Endometrial microvascular endothelial cells (primary cell): ENCODE results near the gene SLC47A1. TPM values are rescaled to one million over a fixed set of nuclear protein-coding genes. Genes with fewer than 3 reads are reported as not detected.
"Not testable (repeated sequence)": the region's sequence is repeated elsewhere in the genome, so short reads cannot be mapped to it uniquely, and the experiment has no call there.

Experiments used
- in situ Hi-C: cut with HindIII; loops from 2 replicates; pipeline ENCODE4 v1.10.0; 2017; ENCODE audit warnings: low sequenced_read_pairs, low pct_unique_long_range_greater_than_20kb; ENCODE audit errors: inconsistent ontology term
- total RNA-seq: library from RNA; depleted of rRNA; stranded (reverse); fragments of >200 nt; gene quantifications from one replicate; pipeline ENCODE4 v1.2.3, GENCODE V29; 2015; ENCODE audit errors: inconsistent ontology term

The SLC47A1 gene, protein sequence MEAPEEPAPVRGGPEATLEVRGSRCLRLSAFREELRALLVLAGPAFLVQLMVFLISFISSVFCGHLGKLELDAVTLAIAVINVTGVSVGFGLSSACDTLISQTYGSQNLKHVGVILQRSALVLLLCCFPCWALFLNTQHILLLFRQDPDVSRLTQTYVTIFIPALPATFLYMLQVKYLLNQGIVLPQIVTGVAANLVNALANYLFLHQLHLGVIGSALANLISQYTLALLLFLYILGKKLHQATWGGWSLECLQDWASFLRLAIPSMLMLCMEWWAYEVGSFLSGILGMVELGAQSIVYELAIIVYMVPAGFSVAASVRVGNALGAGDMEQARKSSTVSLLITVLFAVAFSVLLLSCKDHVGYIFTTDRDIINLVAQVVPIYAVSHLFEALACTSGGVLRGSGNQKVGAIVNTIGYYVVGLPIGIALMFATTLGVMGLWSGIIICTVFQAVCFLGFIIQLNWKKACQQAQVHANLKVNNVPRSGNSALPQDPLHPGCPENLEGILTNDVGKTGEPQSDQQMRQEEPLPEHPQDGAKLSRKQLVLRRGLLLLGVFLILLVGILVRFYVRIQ
- 1.7 TPM for total RNA-seq

DNA sequence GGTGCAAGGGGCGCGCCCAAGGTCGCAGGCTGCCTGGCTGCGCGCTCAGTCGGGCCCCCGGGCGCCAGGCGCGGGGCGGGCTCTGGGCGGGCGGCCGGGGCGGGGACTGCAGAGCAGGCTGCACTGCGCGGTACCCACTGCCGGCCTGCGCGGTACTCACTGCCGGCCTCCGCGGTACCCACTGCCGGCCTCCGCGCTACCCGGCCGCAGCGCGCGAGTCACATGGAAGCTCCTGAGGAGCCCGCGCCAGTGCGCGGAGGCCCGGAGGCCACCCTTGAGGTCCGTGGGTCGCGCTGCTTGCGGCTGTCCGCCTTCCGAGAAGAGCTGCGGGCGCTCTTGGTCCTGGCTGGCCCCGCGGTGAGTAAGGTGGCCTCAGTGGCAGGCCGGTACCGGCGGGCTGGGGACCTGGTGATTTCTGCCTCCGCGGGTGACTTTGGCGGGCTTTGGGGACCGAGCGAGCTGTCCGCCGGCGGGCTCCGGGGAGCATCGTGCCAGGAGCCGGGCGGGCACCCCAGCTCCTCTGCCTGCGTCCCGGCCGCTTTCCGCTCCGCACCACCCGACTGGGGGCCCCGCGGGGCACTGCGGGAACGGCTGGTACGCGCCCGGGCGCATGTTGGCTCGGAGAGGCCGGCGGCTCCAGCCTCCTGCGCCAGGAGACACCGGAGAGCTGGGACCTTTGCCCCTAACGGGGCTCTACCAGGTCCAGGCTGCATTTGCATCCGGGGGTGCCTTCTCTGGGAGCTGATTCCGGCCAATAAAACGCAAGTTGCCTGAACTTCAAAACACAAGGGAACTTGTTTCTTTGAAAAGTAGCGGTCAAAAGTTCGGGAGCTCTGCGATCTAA, at the start of gene SLC47A1:
SLC47A1 (plus strand) TSS at position 137 of the 844 bp plus-strand sequence; CDS start at position 223, 86 bp downstream.
- in situ Hi-C loops, result no loop called here

DNA sequence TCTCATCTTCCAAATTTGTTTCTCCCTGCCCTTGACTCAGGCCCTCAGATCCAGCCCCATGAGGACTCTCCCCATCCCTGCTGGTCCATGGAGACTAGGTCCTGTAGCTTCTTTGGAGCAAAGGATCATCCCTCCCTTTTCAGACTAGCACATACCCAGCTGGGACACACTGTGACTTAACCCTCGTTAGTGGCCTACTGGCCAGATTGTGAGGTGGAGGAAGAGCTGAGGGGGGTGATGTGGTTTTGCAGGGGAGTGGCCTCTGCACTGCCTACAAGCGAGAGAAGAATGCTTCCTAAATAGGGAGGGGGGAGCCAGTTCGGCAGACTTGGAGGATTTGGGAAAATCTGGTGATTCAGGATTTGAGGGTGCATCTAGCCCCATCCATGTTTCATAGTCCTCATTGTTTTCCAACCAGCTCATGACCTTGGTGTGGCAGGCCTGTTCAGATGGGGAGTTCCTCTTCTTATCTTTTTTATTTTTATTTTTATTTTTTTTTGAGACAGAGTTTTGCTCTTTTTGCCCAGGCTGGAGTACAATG, 47.8 kb upstream of the SLC47A1 start:
- in situ Hi-C loops, result no loop called here

DNA sequence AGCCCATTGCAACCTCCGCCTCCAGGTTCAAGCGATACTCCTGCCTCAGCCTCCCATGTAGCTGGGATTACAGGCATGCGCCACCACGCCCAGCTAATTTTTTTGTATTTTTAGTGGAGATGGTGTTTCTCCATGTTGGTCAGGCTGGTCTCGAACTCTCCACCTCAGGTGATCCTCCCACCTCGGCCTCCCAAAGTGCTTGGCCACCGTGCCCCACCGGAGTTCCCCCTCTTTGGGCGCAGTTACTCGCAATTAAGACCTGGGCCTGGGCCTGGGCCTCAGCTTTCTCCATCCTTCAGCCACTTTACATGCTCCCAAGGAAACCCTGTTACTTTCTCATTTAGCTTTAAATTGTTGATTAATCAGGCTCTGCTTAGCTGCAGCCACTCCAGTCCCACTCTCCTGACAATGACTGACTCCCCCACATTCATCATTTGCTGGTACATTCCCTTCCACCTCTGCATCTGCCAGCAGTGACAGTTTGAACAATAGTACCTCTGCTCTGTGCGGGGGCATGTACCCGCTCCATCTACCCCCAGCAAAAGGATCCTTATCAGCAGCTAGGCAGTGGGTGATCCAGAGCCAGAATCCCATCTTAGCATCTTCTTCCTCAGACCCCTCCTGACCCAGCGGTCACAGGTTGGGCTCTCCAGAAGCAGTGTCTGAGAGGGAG, 47.2 kb upstream of the SLC47A1 start:
- in situ Hi-C loops, result no loop called here

DNA sequence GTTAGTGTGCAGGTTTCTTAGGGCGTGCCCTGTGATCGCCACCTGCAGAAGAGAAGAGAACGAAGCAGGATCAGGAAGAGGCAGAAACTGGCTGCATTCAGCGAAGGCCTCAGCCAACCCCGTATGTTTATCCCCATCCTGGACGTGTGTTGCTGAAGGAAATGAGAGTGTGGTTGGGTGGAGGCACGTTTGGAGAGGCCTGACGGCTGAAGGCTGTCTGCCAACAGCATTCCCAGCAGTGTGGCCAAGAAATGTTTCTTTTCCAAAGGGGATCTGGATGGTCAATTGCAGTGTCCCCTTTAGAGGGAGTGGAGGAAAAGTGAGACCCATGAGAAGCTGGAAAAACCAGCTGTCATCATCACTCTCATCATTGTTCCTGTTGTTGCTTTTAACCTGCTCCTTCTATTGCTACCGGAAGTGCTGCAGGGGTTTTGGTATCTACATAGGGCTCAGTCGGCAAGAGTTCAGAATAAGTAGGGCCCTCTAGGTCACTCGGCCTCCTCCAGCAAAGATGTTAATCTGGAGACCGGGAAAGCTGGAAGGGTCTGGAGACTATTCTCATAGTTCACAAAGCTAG, 46.5 kb upstream of the SLC47A1 start:
- in situ Hi-C loops, result no loop called here

DNA sequence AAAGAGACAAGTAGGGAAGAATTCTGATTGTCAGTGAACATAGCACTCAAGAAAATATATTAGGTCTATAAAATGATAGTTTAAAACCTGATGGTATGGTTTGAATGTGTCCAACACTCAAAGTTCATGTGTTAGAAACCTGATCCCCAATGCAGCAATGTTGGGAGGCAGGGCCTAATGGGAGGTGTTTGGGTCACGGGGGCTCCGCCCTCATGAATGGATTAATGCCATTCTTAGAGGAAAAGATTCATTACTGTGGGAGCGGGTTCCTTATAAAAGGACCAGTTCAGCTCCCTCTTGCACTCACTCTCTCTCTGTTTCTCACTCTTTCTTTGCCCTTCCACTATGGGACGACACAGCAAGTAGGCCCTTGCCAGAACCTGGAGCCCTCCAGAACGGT, 41.5 kb upstream of the SLC47A1 start:
- in situ Hi-C loops, result no loop called here

DNA sequence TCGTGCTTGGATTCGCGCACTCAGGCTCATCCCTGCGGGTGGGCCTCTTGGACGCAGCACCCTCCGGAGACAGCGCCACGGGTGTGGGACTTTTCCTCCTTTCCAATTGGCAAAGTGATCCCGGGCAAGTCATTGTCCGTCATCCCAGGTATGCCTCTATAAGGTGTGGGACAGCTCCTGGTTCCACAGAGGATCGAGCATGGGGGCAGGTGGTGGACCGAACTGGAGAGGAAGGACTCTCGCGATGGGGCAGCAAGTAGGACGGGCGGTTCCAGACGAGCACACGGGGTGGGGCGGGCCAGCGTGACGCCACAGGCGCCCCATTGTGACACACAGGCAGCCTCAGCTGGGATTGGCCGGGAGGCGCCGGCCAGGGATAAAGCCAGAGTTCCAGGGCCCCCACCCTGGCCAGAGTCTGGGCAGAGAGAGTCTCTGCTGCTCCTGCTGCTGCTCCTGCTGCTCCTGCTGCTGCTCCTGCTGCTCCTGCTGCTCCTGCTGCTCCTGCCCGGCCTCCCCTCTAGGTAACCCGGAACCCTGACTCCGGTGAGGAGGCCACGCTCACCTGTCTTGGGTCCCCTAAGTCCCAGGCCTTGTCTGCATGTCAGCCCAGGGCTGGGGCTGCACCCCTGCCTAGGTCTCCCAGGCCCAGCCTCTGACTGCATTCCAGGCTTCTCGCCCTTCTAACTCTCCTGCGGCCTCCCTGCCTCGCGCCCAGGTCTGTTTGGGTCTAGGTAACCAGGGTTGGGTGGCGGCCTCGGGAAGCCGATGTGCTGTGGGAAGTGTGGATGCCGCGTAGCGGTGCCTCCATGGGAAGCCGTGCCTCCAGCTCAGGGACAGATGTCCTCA, 38.5 kb upstream of the SLC47A1 start:
- in situ Hi-C loops, result no loop called here

DNA sequence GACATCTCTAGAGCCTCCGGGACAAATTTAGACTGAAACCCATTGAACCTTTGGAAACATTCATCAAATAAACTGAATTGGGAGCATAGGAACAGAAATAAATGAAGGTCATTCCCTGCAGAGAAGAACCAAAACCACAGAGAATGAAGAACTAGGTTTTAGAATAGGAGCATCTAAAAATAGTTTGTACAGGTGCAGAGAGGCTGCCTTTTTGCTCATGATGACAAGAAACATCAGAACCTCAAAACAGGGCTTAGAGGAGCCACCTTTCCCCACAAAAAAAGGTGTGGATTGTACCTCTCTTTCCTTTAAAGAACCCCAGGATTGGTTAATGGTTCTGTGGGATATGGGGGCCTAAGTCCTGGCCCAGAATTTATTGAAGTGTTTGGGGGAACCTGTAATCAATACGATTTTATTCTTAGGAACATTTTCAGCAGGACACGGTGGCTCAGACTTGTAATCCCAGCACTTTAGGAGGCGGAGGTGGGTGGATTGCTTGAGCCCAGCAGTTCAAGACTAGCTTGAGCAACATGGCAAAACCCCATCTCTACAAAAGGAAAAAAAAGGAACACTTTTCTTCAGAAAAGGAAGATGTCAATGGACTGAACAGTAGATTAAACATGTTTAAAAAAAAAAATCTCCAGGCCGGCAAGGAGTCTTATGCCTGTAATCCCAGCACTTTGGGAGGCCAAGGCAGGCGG, 37.7 kb upstream of the SLC47A1 start:
- in situ Hi-C loops, result no loop called here

DNA sequence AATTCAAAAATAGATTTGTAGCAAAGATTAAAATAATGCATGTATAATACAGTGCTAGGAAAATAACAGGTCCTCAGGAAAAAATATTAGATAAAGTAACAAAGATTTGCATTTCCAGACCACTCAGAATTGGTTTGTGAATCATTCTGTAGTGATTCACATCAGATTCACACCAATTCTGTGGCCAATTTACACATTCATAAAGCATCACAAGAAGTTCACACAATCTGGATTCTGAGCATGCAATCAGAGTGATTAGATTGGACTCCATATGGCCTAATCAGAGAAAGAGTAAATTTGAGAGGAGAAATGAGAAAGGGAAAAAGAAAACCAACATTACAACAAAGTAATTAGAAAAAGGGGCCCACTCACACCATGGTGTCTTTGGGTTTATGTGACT, 36.0 kb upstream of the SLC47A1 start:
- in situ Hi-C loops, result no loop called here

DNA sequence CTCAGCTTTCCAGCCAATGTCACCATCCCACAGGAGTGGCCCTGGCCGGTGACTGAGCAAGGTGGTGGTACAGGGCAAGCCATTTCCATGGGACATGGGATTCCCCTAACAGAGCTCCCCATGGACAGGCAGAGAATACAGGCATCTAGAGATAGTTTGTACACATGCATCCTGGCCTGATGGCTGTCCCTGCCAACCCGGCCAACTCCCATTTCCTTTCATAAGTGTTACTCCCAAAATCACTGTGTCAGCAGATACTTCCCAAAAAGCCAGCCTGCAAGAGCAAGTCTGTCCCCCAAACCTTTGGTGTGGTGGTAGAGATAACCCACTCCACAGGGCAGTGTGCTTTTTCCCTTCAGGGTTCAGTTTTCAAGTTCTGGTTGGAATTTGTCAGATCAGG, 32.4 kb upstream of the SLC47A1 start:
- in situ Hi-C loops, result no loop called here

DNA sequence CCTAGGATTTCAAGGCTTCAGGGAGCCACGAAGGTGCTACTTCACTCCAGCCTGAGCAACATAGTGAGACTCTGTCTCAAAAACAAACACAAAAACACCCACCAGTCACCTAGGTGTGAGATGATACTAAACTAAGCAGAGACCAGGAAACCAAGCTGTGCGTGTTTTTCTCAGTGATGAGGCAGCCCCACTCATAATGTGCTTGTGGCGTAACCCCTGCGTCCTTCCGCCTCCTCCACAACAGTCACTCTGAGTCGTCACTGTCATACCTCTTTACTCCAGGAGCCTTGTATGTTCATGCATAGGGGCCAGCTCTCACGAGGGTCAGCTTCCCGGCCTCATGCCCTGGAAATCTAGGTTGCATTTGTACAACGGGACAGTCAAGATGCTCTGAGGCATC, 31.1 kb upstream of the SLC47A1 start:
- in situ Hi-C loops, result no loop called here

DNA sequence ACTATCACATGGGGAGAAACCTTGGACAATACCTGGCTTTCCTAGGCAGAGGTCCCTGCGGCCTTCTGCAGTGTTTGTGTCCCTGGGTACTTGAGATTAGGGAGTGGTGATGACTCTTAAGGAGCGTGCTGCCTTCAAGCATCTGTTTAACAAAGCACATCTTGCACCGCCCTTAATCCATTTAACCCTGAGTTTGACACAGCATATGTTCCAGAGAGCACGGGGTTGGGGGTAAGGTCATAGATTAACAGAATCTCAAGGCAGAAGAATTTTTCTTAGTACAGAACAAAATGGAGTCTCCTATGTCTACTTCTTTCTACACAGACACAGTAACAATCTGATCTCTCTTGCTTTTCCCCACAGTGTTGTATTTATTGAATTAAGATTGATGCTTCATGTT, 28.1 kb upstream of the SLC47A1 start:
- in situ Hi-C loops, result not testable (repeated sequence)

DNA sequence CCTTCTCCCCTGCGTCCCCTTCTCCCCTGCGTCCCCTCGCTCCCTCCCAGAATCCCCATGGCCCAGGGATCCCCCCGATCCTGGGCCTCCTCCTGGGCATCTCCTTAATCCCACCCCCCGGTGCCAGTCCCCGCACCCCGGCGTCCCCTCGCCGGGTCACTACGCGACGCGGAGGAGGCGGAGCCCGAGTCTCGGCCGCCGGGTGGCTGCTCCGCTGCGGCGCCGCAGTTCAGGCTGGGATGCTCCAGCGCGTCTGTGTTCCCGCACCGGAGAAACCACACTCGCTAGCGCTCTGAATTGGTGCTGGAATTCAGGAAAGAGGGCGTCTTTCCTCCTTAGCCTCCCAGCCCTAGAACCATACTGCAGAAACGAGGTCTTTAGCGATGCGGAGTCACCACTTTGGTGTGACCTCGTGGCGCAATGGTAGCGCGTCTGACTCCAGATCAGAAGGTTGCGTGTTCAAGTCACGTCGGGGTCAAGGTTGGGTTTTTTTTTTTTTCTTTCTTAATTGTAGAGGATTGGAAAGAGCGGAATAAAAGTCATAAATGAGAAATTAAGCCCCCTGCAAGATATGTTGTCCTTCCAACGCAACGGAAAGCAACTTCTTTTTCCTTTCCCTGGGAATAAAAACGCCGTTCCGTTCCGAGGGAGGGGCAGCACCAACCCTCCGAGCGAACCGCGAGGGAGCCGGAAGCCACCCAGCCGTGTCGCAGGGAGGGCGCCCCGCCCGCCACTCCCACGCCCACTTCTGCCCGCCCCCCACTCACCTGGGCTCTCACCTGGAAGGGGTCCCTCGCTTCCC, 25.7 kb upstream of the SLC47A1 start:
- in situ Hi-C loops, result no loop called here

DNA sequence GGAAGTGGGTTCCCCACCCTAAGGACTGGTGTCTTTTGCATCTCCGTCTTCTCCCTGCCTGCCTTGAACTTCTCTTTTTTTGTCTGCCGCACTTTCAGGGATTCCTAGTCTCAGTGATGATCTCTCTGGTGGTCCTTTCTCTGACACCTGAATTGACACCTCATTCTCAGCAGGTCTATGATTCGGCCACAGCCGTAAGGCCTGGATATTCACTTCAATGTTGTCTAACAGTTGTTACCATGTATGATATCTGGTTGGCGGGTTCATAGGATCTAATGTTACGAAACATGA, 25.1 kb upstream of the SLC47A1 start:
- in situ Hi-C loops, result no loop called here

DNA sequence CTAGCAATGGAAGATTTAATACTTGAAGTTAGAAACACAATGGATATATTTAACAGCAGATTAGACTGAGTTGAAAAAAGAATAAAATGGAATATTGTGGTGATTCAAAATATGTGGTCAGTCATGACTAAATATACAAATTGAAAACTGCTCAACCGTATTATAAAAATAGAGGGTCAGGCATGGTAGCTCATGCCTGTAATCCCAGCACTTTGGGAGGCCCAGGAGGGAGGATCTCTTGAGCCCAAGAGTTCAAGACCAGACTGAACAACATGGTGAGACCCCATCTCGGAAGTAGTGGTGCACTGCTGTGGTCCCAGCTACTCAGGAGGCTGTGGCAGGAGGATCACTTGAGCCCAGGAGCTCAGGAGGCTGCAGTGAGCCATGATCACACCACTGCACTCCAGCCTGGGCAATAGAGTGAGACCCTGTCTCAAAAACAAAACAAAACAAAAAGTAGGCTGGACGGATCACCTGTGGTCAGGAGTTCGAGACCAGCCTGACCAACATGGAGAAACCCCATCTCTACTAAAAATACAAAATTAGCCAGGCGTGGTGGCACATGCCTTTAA, 24.3 kb upstream of the SLC47A1 start:
- in situ Hi-C loops, result not testable (repeated sequence)

DNA sequence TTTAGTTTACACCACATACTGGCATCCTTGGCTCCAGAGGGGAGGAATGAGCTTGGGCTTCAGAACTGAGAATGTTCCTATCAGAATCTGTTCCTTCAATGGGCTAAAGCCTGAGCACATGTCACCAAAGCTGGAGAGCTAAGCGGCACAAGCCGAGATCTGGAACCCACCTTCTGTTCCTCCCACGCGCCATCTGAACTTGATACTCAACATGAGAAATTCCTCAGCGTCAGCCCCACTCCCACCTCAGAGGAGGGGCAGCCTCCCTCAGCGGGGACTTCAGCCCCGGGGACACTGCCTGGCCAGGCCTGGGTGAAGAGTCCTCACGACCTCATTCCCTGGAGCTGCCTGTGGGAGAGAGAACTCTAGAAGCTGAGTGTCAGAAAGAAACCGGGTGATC, 22.8 kb upstream of the SLC47A1 start:
- in situ Hi-C loops, result no loop called here

DNA sequence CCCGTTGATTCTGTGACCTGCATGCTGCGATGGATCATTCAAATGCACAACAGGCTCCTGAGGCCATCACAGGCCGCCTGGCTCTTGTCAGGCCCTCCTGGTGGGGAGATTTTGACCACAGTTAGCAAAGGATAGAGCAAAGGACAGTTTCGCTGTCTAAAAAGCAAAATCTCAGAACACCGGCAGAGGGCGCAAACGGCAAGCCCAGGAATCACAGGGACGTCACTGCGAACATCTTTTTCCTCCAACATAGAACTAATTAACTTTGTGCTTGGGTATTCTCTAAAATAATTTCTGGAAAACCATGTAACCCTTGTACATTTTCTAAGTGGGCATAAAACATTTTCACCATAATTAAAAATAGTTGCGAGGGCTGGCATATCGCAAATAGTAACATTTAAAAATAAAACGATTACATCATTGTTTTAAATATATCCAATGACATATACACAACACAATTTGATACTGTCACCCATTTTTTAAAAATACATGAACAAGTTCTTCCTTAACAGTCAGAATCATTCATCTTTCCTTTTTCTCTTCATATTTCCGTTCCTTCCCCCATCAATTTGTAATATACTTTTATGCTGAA, 19.7 kb upstream of the SLC47A1 start:
- in situ Hi-C loops, result no loop called here
